NCI-H2107 (cell line): ENCODE results near the gene RNF220.
"Not testable (repeated sequence)": the region's sequence is repeated elsewhere in the genome, so short reads cannot be mapped to it uniquely, and the experiment has no call there.

ENCODE experiments used
- DNase-seq: peaks from one replicate; lab custom pipeline; 2025; lab: John Stamatoyannopoulos, UW

The RNF220 gene

DNA sequence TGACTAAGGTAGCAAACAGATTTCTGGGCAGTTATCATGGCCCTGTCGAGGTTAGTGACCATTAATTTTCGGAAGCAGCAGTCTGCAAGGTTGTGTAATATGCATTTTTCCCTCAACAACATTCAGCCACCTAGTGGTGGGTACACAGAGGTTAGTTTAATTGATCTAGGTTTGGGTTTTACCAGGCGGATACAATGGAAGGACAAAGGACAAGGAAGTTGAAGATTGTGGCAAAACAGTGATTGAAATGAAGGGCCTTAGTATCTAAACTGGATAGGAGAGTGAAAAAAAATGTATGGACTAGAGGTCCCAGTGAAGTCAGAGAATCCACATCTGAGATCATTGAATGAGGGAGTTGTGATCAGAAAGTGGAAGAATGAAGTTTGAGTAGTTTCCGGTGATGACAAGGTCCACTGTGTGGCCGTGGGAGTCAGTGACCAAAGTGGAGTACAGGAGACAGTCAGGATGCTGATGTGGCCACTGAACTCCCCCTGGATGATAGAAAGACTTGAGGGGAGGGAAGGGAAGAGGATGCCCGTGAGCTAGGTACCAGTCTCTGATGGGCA, 272.2 kb downstream of the RNF220 start:
- DNase-seq: no peak

DNA sequence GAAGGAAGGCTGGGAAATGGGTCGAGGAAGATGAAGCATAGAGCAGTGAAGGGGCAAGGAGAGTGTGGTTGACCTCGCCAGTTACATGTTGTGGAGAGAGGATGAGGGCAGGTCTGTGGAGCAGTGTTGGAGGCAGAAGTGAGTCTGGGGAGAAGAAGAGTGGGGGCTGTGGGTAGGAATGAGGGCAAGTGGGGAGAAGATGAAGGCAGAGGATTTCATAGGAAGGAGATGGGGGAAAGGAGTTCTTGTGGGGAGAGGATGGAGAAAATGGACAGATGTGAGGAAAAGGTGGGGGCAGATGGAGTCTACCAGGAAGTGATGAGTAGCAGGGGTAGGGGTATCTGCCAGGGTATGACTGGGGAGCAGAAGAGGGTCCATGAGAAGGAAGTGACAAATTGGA, 273.1 kb downstream of the RNF220 start:
- DNase-seq: no peak

DNA sequence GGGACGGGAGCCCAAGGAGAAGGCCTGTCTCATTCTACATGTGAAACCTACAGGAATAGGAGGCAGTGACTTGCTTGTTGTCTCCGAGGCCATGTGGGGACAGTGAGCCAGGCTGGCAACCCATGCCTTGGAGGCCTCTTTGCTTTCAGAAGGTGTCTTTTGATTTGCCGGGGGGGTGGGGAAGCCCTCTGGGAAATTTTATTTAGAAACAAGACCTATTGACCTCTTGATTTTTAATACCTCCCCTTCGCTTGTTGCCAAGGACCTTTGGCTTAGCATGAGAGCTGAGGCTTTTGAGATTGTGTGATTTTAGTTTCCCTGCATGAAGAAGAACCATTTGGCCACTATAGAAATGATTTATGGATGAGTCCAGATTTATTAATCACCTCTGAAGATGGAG, 273.6 kb downstream of the RNF220 start:
- DNase-seq: no peak

DNA sequence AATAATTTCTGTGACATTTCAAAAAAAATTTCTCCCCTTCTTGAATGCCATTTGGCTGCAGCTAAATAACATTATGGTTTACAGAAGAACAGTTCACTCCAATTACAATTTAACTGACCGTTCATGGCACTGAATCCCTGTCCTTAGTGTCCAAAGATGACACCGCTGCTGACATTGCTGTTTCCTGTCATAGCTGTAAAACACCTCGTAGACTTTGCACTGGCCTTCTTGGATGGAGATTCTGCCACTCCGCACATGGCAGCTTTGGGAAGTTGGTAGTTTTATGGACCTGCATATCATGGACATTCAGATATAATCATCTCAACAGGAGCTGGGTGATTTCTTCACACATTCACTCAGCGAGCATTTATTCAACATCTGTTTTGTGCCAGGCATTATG, 274.4 kb downstream of the RNF220 start:
- DNase-seq: no peak

DNA sequence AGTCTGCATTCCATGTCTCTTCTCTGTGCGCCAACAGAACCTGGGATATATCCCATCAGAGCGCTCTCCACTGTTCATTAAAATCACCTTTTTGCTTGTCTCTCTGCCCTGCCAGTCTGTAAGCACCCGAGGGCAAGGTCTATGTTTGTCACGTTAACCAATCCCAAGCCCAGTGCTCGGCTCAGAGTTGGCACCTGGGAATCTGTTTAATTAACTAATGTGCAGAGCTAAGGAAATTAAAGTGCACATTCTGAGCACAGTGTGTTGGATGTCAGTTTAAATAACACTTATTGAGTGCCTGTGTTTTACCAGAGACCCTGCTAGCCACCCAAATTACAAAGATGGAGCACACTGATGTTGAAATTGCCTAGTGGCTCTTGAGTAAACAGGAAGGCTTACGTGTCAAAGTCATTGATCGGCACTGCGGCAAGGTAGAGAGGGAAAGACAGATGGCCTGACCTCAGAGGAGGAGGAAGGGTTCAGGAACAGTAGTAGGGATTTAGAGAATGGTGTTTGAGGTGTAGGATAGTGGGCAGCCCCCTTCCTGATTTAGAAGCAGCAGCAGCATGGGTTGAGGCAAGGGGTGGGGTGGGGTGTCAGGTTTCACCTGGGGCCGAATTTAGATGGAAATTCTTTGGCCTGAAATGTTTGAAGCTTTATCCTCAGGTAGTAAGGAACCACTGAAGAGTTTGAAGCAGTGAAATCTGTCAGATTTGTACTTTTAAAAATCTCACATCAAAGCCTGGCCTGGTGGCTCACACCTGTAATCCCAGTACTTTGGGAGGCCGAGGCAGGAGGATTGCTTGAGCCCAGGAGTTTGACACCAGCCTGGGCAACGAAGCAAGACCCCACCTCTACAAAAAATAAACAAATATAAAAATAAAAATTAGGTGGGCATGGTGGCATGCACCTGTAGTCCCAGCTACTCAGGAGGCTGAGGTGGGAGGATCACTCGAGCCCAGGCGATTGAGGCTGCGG, 277.1 kb downstream of the RNF220 start:
- no peak for DNase-seq

DNA sequence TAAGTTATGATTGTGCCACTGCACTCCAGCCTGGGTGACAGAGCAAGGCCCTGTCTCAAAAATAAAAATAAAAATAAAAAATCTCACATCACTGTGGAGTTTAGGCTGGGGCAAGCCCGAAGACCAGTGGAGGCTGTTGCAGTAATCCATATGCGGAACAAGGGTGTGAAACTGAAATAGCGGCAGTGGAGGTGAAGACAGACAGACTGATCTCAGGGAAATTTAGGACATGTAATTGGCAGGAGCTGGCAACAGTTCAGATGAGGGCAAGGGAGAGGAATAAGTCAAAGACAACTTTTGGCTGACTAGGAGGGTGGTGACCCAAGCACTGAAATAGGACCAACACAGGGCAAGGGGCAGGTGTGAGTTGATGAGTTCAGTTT, 277.8 kb downstream of the RNF220 start:
- no peak for DNase-seq

DNA sequence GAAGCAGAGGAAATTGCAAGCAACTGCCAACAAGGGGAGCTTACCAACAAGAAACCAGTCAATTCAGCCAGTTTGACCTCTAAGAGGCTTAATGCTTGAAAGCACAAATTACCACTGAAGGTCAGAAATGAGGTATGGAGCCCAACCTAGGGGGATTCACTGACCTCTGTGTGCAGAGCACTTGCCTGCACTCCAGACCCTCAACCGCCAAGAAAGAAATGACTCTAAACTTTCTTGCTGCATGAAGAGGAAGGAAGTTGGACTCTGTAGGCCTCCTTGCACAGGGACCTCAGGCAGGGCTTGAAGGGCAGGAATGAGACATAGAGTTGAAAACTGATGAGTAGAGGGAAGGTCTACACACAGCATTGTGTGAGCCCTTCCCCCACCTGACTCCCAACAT, 279.5 kb downstream of the RNF220 start:
- DNase-seq: no peak

DNA sequence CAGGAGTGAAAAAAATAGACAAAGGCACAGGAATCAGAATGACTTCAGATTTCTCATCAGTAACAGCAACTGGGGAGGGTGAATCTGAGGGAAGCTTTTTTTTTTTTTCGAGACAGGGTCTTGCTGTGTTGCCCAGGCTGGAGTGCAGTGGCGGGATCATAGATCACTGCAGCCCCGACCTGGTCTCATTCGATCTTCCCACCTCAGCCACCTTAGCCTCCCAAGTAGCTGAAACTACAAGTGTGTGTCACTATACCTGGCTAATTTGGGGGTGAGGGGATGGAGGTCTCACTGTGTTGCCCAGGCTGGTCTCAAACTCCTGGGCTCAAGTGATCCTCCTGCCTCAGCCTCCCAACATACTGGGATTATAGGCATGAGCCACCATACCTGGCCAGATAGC, 280.2 kb downstream of the RNF220 start:
- DNase-seq: no peak

DNA sequence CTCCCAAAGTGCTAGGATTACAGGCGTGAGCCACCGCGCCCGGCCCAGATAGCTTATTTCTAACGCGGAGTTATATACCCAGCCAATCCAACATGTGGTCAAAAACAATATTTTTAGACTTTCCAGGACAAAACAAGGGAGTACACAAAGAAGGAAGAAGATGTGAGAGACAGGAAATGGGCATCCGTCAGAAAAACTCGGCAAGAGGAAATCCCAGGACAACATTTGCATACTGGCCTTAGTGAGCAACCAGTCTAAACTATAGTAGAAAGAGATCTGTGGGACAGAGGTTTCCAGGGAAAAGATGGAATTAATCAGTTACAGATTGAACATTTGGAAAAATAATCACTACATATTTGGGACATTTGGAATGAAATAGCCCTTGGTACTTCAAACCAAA, 280.8 kb downstream of the RNF220 start:
- DNase-seq: no peak

DNA sequence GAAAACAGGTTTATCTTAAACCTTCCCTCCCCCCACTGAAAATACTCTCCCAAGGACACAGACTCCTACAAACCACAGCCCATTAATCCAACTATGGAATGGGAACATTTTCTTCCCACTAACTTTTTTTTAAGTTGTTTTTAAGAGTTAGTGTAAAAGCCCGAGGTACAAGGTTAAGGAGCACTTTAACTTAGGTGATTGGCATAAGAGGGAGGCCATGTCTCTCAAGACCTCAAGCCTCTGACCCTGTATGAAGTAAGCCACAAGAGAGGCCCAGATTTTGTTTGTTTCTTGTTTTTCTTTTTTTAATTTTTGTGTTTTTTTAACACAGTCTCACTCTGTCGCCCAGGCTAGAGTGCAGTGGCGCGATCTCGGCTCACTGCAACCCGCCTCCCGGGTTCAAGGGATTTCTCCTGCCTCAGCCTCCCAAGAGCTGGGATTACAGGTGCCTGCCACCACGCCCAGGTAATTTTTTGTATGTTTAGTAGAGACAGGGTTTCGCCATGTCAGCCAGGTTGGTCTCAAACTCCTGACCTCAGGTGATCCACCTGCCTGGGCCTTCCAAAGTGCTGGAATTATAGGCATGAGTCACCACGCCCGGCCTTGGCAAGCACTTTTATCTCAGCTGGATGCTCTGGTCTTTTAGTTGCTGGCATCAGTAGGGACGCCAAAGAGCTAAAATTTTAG, 283.8 kb downstream of the RNF220 start:
- no peak for DNase-seq

DNA sequence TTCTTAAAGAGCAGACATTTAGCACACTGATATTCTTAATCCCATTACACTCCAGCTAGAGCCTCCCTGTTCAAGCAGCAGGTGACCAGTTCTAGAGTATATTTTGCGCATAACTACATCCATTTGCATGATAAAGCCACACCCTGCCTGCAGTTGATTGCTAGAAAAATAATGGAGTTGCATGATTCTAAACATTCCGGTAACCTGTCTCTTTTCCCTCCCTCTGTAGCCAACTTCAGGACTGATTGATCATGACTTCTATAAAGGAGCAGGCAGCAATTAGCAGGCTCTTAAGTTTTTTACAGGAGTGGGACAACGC, 284.4 kb downstream of the RNF220 start:
- DNase-seq: no peak

DNA sequence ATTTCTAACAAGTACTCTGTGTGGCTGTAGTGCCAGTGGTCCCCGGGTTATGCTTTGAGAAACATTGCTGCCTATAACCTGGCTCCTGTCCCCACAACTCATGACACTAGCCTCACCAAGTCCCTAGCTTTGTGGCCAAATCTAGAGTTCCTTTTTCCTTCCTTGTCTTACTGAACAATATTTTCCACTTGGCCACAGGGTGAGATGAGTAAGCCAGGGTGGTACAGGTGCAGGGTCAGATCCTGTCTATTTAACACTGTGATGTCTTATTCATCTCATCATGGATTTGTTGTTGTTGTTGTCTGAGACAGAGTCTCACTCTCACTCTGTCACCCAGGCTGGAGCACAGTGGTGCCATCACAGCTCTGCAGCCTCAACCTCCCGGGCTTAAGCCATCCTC, 288.1 kb downstream of the RNF220 start:
- no peak for DNase-seq

DNA sequence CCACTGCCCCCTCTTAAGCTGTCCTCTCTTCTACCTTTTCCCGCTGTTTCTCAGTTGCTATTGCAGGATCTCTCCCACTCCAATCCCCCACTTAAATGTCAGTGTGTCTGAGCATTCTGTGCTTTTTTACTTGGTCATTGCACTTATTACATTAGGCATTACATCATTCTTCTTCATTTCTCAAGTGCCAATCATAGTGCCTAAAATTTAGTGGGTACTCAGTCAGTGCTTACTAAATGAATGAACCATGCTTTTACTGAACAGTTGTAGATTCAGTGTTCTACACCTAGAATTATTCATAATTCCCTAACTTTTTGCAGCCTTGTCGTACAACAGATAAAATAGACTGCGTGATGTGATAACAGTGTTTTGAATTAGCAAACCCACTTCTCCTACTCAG, 288.8 kb downstream of the RNF220 start:
- no peak for DNase-seq

DNA sequence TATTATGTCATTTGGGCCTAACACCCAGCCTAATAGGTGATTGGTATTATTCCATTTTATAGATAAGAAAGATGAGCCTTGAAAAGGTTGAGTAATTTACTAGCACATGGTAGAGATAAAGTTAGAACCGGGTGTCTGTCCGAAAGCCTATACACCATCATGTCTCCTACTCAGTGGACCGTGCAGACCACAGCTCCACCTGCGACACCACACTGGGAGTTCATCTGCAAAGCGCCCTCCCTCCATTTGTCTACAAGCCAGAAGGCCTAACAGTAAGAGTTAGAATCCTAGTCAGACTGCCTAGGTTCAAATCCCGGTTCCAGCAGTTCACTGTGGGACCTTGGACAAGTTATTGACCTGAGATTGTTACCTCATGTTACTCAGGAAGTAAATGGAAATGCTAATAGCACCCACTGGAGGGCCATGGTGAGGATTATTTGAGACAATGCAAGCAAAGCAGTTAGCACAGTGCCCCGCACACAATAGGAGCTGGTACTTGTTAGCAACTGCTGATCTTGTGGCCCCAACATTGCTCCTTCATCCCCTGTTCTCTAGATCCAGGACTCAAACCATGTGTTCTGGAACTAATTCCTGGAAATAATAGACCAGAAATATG, 289.9 kb downstream of the RNF220 start:
- no peak for DNase-seq

DNA sequence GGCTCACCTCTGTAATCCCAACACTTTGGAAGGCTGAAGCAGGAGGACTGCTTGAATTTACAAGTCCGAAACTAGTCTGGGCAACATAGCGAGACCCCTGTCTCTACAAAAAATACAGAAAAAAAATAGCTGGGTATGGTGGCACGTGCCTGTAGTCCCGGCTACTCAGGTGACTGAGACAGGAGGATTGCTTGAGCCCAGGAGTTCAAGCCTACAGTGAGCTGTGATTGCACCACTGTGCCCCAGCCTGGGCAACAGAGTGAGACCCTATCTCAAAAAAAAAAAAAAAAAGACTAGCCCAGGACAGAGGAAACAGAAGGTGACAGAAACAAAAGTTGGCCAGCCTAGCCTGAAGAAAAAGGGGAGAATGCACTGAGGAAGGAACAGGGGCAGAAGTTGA, 290.6 kb downstream of the RNF220 start:
- DNase-seq: no peak

DNA sequence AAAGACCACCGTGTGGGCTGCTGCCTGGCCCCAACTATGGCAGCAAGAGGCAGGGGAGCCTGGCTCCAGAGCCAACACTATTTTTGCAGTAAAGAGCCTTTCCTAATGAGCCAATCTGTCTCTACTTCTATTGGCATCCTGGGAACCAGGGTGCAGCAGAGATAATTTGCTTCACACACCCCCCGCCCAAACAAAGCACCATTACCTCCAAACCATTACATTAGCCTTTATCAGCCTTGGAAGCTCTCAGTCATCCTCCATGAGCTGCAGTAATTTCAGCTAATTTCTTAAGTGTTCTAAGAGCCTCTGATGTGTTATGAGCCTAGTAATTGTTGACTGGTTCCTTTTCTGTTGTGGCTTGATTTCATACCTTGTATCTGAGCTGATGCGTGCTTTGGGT, 291.0 kb downstream of the RNF220 start:
- no peak for DNase-seq

DNA sequence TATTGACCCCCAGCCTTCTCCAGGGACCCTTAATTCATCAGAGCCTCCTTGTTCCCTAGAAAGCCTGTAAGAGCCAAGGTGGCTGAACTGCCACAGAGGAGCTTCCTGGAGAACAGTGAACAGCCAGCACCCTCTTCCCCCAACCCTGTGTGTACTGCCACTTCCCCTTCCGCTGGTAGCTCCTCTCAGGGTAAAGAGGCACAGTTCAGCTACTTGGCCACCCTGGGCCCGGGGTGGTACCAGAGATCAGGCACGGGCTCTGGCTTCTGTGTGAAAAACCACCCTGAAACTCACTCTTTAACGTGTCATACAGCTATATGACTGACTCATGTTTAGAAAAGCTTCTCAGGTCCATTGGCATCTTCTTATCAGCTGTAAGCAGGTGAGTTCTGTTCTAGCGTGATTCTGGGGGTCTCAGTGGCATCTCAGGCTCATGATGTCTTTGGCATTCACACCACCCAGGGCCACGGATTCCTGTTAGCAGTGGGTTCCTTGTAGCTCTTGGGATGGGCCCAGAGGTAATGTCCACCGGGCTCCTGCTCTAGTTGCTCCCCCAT, 291.8 kb downstream of the RNF220 start:
- DNase-seq: no peak

DNA sequence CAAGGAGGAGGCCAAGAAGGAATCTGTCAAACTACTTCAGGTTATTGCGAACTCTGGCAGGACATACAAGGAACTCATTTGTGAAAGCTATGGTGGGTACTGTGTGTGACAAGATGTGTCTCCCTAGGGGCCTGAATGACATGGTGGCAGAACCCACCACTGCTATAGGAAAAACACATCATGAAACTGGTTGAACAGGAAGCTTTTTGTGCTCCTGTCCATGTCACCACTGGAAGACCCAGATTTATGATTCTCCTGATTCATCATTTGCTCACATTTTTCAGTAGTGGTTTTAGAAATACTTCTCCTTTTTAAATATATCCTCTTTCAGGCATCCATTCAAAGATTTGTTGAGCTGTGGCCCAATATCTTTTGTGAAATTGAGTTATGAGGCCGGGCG, 293.1 kb downstream of the RNF220 start:
- DNase-seq: no peak

DNA sequence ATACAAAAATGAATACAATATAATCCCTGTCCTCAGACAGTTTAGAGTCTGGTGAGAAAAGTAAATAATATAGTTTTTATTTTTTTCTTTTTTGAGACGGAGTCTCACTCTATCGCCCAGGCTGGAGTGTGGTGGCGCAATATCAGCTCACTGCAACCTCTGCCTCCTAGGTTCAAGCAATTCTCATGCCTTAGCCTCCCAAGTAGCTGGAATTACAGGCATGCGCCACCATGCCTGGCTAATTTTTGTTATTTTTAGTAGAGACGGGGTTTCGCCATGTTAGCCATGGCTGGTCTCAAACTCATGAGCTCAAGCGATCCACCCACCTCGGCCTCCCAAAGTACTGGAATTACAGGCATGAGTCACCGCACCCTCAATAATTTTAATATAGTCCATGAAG, 294.3 kb downstream of the RNF220 start:
- DNase-seq: not testable (repeated sequence)

DNA sequence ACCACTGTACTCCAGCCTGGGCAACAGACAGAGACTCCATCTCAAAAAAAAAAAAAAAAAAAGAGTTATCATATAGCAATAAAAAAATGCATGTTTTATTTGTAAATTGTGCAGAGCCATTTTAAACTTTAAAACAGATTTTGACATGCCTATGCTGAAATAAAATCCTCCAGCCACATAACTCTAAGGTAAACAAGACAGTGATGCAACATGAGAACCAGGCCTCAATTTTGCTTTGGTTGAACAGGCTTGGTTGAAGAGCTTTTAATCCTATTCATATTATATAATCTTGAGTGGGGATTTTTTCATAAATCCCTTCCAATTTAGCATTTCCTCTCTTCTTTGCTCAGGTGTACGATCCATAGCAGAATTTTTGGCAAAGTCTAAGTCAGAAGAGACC, 295.5 kb downstream of the RNF220 start:
- no peak for DNase-seq

DNA sequence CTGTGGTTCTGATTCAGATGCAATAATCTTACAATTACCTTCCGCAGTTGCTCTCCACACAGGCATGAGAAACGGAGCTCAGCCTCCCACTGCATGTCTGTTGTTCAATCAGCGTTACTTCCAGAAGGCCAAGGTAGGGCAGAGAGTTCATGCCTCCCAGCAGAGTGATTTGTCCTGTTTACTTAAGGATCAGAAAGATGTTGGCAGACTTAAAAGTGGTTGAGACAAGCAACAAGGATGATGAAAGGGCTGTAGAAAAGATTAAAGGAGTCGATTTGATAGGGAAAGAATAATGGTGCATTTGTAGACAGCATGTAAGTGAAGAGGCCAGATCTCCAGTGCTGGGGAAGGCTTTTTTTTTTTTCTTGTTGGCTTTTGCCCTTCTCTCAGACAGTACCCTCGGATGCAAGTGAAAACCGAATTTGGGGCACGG, 296.1 kb downstream of the RNF220 start:
- DNase-seq: no peak
